Testis (tissue), 2 donors: ENCODE results near the gene MRPS34.

ENCODE experiments used
- POLR2A ChIP-seq: fragments of 450-650 bp; IDR thresholded peaks from one replicate; pipeline ENCODE4 v1.6.1; 2017; ENCODE audit warnings: antibody characterized with exemption, mild to moderate bottlenecking, moderate library complexity
- TF ChIP-seq, protein P1 (sequence below), 3 experiments: fragments of 450-650 bp in 2 of 3; fragments of 200-600 bp in 1 of 3; sonication (generic) in 1 of 3; IDR thresholded peaks; one replicate each; pipeline ENCODE4 v1.5.1; 2016 to 2019; ENCODE audit warnings: antibody characterized with exemption in 3 of 3, mild to moderate bottlenecking in 2 of 3, moderate library complexity in 1 of 3

DNA sequence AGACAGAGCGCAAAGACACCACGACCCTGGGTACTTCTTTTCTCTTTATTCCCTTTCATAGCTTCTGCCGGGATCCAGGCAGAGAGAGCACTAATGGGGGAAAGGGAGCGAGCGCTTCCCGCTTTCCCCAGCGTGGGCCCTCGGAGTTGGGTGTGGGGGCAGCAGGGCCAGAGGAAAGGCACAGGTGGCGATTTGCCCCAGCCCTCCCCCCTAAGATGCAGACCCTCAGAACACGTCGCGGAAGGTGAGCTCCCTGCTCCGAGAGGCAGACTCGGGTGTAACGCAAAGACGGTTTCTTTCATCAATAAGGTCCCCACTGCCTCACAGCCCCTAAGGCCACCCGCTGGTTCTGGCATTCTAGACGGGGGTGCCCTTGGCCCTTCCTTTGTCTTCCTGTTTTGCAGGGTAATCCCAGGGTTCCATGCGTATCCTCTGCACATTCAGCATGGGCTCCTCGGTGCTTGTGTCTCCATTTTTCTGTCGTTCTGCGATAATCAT lies 1.0 kb downstream of the MRPS34 start:
- TF ChIP-seq POLR2A = no peak
- TF ChIP-seq, protein P1, sequence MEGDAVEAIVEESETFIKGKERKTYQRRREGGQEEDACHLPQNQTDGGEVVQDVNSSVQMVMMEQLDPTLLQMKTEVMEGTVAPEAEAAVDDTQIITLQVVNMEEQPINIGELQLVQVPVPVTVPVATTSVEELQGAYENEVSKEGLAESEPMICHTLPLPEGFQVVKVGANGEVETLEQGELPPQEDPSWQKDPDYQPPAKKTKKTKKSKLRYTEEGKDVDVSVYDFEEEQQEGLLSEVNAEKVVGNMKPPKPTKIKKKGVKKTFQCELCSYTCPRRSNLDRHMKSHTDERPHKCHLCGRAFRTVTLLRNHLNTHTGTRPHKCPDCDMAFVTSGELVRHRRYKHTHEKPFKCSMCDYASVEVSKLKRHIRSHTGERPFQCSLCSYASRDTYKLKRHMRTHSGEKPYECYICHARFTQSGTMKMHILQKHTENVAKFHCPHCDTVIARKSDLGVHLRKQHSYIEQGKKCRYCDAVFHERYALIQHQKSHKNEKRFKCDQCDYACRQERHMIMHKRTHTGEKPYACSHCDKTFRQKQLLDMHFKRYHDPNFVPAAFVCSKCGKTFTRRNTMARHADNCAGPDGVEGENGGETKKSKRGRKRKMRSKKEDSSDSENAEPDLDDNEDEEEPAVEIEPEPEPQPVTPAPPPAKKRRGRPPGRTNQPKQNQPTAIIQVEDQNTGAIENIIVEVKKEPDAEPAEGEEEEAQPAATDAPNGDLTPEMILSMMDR (IDR thresholded peaks at IDR 0.05) = no peak
